HCT116 (cell line): ENCODE measurements around the gene TCAP. TPM values are rescaled to one million over a fixed set of nuclear protein-coding genes. Genes with fewer than 3 reads are reported as not detected.

Experiments
- ATAC-seq: fragments of 200-7000 bp; cut with Tn5 transposase; 2 replicates; pipeline ENCODE4 v1.9.1; 2020; ENCODE audit warnings: mild to moderate bottlenecking, moderate library complexity
- BruUV-seq: library from RNA; stranded (reverse); fragments of 400-500 nt; replicated peaks from 2 replicates; lab custom pipeline; 2021; lab: Mats Ljungman, UMichigan
- CTCF ChIA-PET: fragments of 300-600 bp; sonication (Branson Sonifier 250); formaldehyde crosslinking; loops from one replicate; lab custom pipeline; 2021; ENCODE audit warnings: antibody characterized with exemption; lab: Charles Lee
- POLR2A ChIA-PET: fragments of 300-600, 350-600 bp; sonication (Branson Sonifier 250); formaldehyde crosslinking; loops from one replicate; lab custom pipeline; 2021; ENCODE audit warnings: antibody characterized with exemption; lab: Charles Lee
- RAD21 ChIA-PET, 2 experiments: fragments of 300-600 bp; sonication (Branson Sonifier 250); formaldehyde crosslinking; loops; one replicate each; lab custom pipeline; 2023; ENCODE audit warnings: low total read pairs in 2 of 2; ENCODE audit not compliant: uncharacterized antibody in 2 of 2, unreplicated experiment in 2 of 2, low non-redundant PET in 1 of 2; lab: Charles Lee
- DNase-seq: peaks from one replicate; pipeline ENCODE4 v3.0.0-alpha.2; 2010; ENCODE audit warnings: low read depth, low spot score
- H2AFZ ChIP-seq: fragments of 200-600 bp; shearing (Covaris generic), sonication (generic); 2 replicates; pipeline ENCODE4 v1.6.1; 2017; ENCODE audit warnings: low read depth, mixed run types, mixed read lengths, antibody characterized with exemption, low read length; ENCODE audit not compliant: poor library complexity, severe bottlenecking
- H3K27ac ChIP-seq: 2 replicates; pipeline ENCODE4 v1.5.1; 2012; ENCODE audit warnings: low read depth, low read length
- H3K27me3 ChIP-seq: fragments of 200-600 bp; sonication (generic); 2 replicates; pipeline ENCODE4 v1.6.1; 2016; ENCODE audit warnings: mixed run types, low read length, mixed read lengths; ENCODE audit not compliant: insufficient read depth
- H3K36me3 ChIP-seq, 2 experiments: fragments of 200-500 bp in 1 of 2; fragments of 200-600 bp in 1 of 2; sonication (Bioruptor generic) in 1 of 2; sonication (generic) in 1 of 2; 2 replicates each; pipeline versions ENCODE4 v1.5.1 to v1.6.1; 2014 to 2016; ENCODE audit warnings: low read length in 2 of 2, inconsistent platforms in 1 of 2, mixed read lengths in 1 of 2, mixed run types in 1 of 2; ENCODE audit not compliant: insufficient read depth in 2 of 2, control insufficient read depth in 1 of 2
- H3K4me1 ChIP-seq, 2 experiments: fragments of 200-600 bp in 1 of 2; sonication (generic) in 1 of 2; 2 replicates each; pipeline versions ENCODE4 v1.5.1 to v1.6.1; 2012 to 2017; ENCODE audit warnings: low read length in 2 of 2, inconsistent platforms in 1 of 2, mild to moderate bottlenecking in 1 of 2, mixed read lengths in 1 of 2, mixed run types in 1 of 2, moderate library complexity in 1 of 2; ENCODE audit not compliant: insufficient read depth in 2 of 2, control insufficient read depth in 1 of 2
- H3K4me2 ChIP-seq: fragments of 200-600 bp; sonication (generic); 2 replicates; pipeline ENCODE4 v1.6.1; 2017; ENCODE audit warnings: mixed run types, low read length, mixed read lengths
- H3K4me3 ChIP-seq, 2 experiments: fragments of 200-600 bp in 1 of 2; sonication (generic) in 1 of 2; replicated peaks in 1 of 2; 2 replicates each; pipeline ENCODE4 v1.5.1; 2011 to 2016; ENCODE audit warnings: low read length in 2 of 2, control low read depth in 1 of 2, low read depth in 1 of 2, mild to moderate bottlenecking in 1 of 2, mixed read lengths in 1 of 2, mixed run types in 1 of 2
- H3K79me2 ChIP-seq: fragments of 200-600 bp; sonication (generic); 2 replicates; pipeline ENCODE4 v1.6.1; 2017; ENCODE audit warnings: mild to moderate bottlenecking, mixed run types, low read length, moderate library complexity, mixed read lengths; ENCODE audit not compliant: insufficient read depth
- H3K9ac ChIP-seq: fragments of 200-600 bp; sonication (generic); 2 replicates; pipeline ENCODE4 v1.6.1; 2016; ENCODE audit warnings: low read length, mixed read lengths
- H3K9me2 ChIP-seq: fragments of 200-600 bp; sonication (generic), shearing (Covaris generic); 2 replicates; pipeline ENCODE4 v1.6.1; 2017; ENCODE audit warnings: mixed run types, mild to moderate bottlenecking, moderate library complexity; ENCODE audit not compliant: insufficient read depth
- H3K9me3 ChIP-seq, 2 experiments: fragments of 200-500 bp in 1 of 2; fragments of 200-600 bp in 1 of 2; sonication (Bioruptor generic) in 1 of 2; sonication (generic) in 1 of 2; 2 replicates each; pipeline ENCODE4 v1.6.1; 2014 to 2017; ENCODE audit warnings: low read length in 2 of 2, mixed read lengths in 2 of 2, inconsistent platforms in 1 of 2, low read depth in 1 of 2, mild to moderate bottlenecking in 1 of 2, mixed run types in 1 of 2, moderate library complexity in 1 of 2; ENCODE audit not compliant: control insufficient read depth in 1 of 2, insufficient read depth in 1 of 2
- H4K20me1 ChIP-seq: fragments of 200-600 bp; sonication (generic), shearing (Covaris generic); 2 replicates; pipeline ENCODE4 v1.6.1; 2017; ENCODE audit warnings: mixed run types, mild to moderate bottlenecking, moderate library complexity; ENCODE audit not compliant: insufficient read depth
- CBX3 ChIP-seq: IDR thresholded peaks from 2 replicates; pipeline ENCODE4 v1.6.1; 2012; ENCODE audit warnings: low read depth
- CEBPB ChIP-seq: IDR thresholded peaks from 2 replicates; pipeline ENCODE4 v1.6.1; 2012; ENCODE audit warnings: low read depth
- CTCF ChIP-seq, 3 experiments: fragments of 200-600 bp in 1 of 3; sonication (generic) in 1 of 3; IDR thresholded peaks in 2 of 3; conservative IDR thresholded peaks in 1 of 3; 2 replicates each; pipeline ENCODE4 v1.5.1; 2012 to 2017; ENCODE audit warnings: low read depth in 2 of 3, low read length in 2 of 3, antibody characterized with exemption in 1 of 3, borderline replicate concordance in 1 of 3, control low read depth in 1 of 3, mild to moderate bottlenecking in 1 of 3, mixed read lengths in 1 of 3, mixed run types in 1 of 3, moderate library complexity in 1 of 3; ENCODE audit not compliant: insufficient read depth in 1 of 3
- ELF1 ChIP-seq: IDR thresholded peaks from 2 replicates; pipeline ENCODE4 v1.6.1; 2012; ENCODE audit warnings: low read depth, borderline replicate concordance
- POLR2A ChIP-seq: IDR thresholded peaks from 2 replicates; pipeline ENCODE4 v1.7.0; 2011; ENCODE audit warnings: borderline replicate concordance; ENCODE audit not compliant: insufficient read depth, insufficient read length; ENCODE audit errors: extremely low read depth
- RAD21 ChIP-seq: IDR thresholded peaks from 2 replicates; pipeline ENCODE4 v1.6.1; 2012; ENCODE audit warnings: low read depth, mild to moderate bottlenecking
- SIN3A ChIP-seq: IDR thresholded peaks from 2 replicates; pipeline ENCODE4 v1.6.1; 2012; ENCODE audit warnings: low read depth
- SP1 ChIP-seq: IDR thresholded peaks from 2 replicates; pipeline ENCODE4 v1.6.1; 2012; ENCODE audit warnings: low read depth
- SRF ChIP-seq: IDR thresholded peaks from 2 replicates; pipeline ENCODE4 v1.6.1; 2012; ENCODE audit warnings: low read depth
- TCF7L2 ChIP-seq: IDR thresholded peaks from 2 replicates; pipeline ENCODE4 v1.7.0; 2011; ENCODE audit warnings: borderline replicate concordance, inconsistent platforms; ENCODE audit not compliant: insufficient read depth, insufficient read length; ENCODE audit errors: extremely low read depth
- ZFX ChIP-seq: fragments of 450-650 bp; IDR thresholded peaks from 2 replicates; pipeline ENCODE4 v1.6.1; 2017
- intact Hi-C: fragments of 100-400 bp; cut with micrococcal nuclease; formaldehyde crosslinking; loops from 2 replicates; pipeline ENCODE4 v1.10.0; 2022
- total RNA-seq: library from RNA; stranded (reverse); gene quantifications from one replicate; pipeline ENCODE4 v1.2.1, GENCODE V29; 2021; ENCODE audit not compliant: unreplicated experiment
- TF ChIP-seq, protein P1 (sequence below): IDR thresholded peaks from 2 replicates; pipeline ENCODE4 v1.6.1; 2012

The TCAP gene
- total RNA-seq, 1 experiment from 2014 or later, result 1.5 TPM

DNA sequence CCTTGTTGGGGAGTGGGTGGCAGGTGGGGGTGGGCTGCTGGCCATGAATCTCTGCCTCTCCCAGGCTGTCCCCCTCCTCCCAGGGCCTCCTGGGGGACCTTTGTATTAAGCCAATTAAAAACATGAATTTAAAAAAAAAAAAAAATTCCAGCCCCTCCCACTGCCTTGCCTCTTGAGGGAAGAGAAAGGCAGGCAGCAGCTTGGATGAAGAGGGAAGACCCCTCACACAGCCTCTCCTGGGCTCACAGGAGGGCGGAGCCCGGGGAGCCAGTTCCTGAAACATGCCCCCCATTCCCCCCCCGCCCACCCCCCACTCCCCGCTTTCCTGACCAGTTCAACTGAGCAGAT lies 1.8 kb upstream of the TCAP start:
- CTCF ChIA-PET, result interaction anchor here (0.7 to 1.7 kb wide), 4 partner anchors 9 to 42 kb away, joined by 3 to 5 read pairs (median 4); no protein-coding TSS in a partner anchor
- Histone ChIP-seq H3K9me3 (no peaks in the 10 kb centered on the region), H3K27ac (peak overlapping the region; percentile 64), H2AFZ (no peak overlapping the region), H4K20me1 (no peaks in the 10 kb centered on the region), H3K4me1 (peaks cover 26 to 37% of the 10 kb centered on the region in 2 experiments), H3K4me2 (peak overlapping the region; percentile 94), H3K9me2 (no peaks in the 10 kb centered on the region), H3K4me3 (peak overlapping the region in 1 of 2 experiments; percentile 58; a peak in 2 of 4 replicates), H3K27me3 (no peaks in the 10 kb centered on the region), H3K79me2 (no peaks in the 10 kb centered on the region), H3K9ac (peak overlapping the region; percentile 57), H3K36me3 (peaks cover 2 to 5% of the 10 kb centered on the region in 2 experiments; a peak in 1 of 4 replicates)
- RAD21 ChIA-PET, result interaction anchor here in 1 of 2 experiments (0.6 kb wide), 1 partner anchor 618 kb away, joined by 4 read pairs; no protein-coding TSS in a partner anchor
- DNase-seq, result no peak
- POLR2A ChIA-PET, result no interaction called here
- no TSS peak for BruUV-seq
- peak; percentile 39 for ATAC-seq
- TF ChIP-seq, protein P1, sequence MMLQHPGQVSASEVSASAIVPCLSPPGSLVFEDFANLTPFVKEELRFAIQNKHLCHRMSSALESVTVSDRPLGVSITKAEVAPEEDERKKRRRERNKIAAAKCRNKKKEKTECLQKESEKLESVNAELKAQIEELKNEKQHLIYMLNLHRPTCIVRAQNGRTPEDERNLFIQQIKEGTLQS, result no peak
- no peak for TF ChIP-seq ZFX
- TF ChIP-seq CBX3, result no peak
- no peak for TF ChIP-seq POLR2A
- no peak for TF ChIP-seq CEBPB
- no peak for TF ChIP-seq CTCF (IDR thresholded peaks at IDR 0.05 in 2 of 3, conservative IDR thresholded peaks at IDR 0.05 in 1 of 3; ENCODE audit: borderline replicate concordance in 1 of 3, insufficient read depth in 1 of 3, low read depth in 2 of 3, low read length in 2 of 3)
- TF ChIP-seq SP1, result no peak
- no peak for TF ChIP-seq ELF1
- no peak for TF ChIP-seq TCF7L2
- TF ChIP-seq SRF, result no peak
- TF ChIP-seq SIN3A, result no peak
- no peak for TF ChIP-seq RAD21
- intact Hi-C loops, result no loop called here
